PC-3 (cell line): ENCODE measurements around the gene NDE1. TPM values are rescaled to one million over a fixed set of nuclear protein-coding genes. Genes with fewer than 3 reads are reported as not detected.

Experiments used
- ATAC-seq: fragments of 200-7000 bp; cut with Tn5 transposase; 2 replicates; pipeline ENCODE4 v1.9.1; 2020; ENCODE audit warnings: mild to moderate bottlenecking, moderate library complexity
- BruUV-seq: library from RNA; stranded (reverse); fragments of 400-500 nt; replicated peaks from 2 replicates; lab custom pipeline; 2021; lab: Mats Ljungman, UMichigan
- CTCF ChIA-PET: fragments of 300-600 bp; sonication (Branson Sonifier 250); formaldehyde crosslinking; loops from one replicate; lab custom pipeline; 2022; ENCODE audit warnings: antibody characterized with exemption; lab: Charles Lee
- POLR2A ChIA-PET: fragments of 300-600 bp; sonication (Branson Sonifier 250); formaldehyde crosslinking; loops from one replicate; lab custom pipeline; 2022; ENCODE audit warnings: antibody characterized with exemption; ENCODE audit not compliant: unreplicated experiment; lab: Charles Lee
- DNase-seq: peaks from one replicate; pipeline ENCODE4 v3.0.0-alpha.2; 2015
- H2AFZ ChIP-seq: fragments of 300-600 bp; sonication (generic); 2 replicates; pipeline ENCODE4 v1.6.0; 2016; ENCODE audit warnings: antibody characterized with exemption, low read length
- H3F3A ChIP-seq: fragments of 300-600 bp; sonication (generic); one replicate; pipeline ENCODE4 v1.6.0; 2017; ENCODE audit warnings: antibody characterized with exemption, low read length, control low read depth, mild to moderate bottlenecking; ENCODE audit not compliant: unreplicated experiment
- H3K27ac ChIP-seq: fragments of 300-600 bp; sonication (generic); 2 replicates; pipeline ENCODE4 v1.5.1; 2016; ENCODE audit warnings: mild to moderate bottlenecking, low read length
- H3K27me3 ChIP-seq: fragments of 300-600 bp; sonication (generic); 2 replicates; pipeline ENCODE4 v1.6.1; 2016; ENCODE audit warnings: low read length, mixed read lengths
- H3K36me3 ChIP-seq: fragments of 300-600 bp; sonication (generic); 2 replicates; pipeline ENCODE4 v1.6.1; 2016; ENCODE audit warnings: low read depth, mixed run types, low read length, mixed read lengths
- H3K4me1 ChIP-seq: fragments of 300-600 bp; sonication (generic); 2 replicates; pipeline ENCODE4 v1.5.1; 2016; ENCODE audit warnings: low read length; ENCODE audit not compliant: insufficient read depth
- H3K4me2 ChIP-seq: fragments of 300-600 bp; sonication (generic); 2 replicates; pipeline ENCODE4 v1.6.0; 2016; ENCODE audit warnings: low read length
- H3K4me3 ChIP-seq: fragments of 300-600 bp; sonication (generic); 2 replicates; pipeline ENCODE4 v1.5.1; 2016; ENCODE audit warnings: mild to moderate bottlenecking, low read length, mixed read lengths
- H3K79me2 ChIP-seq: fragments of 300-600 bp; sonication (generic); 2 replicates; pipeline ENCODE4 v1.6.1; 2017; ENCODE audit warnings: low read length, mixed read lengths
- H3K9ac ChIP-seq: fragments of 300-600 bp; sonication (generic); 2 replicates; pipeline ENCODE4 v1.6.0; 2016; ENCODE audit warnings: mild to moderate bottlenecking, low read length
- H3K9me2 ChIP-seq: fragments of 300-600 bp; sonication (generic); replicated peaks from 2 replicates; pipeline ENCODE4 v1.6.1; 2016; ENCODE audit warnings: mixed run types, low read length, mixed read lengths
- H3K9me3 ChIP-seq: fragments of 300-600 bp; sonication (generic); 2 replicates; pipeline ENCODE4 v1.6.1; 2016; ENCODE audit warnings: low read length, mixed read lengths
- H4K20me1 ChIP-seq: fragments of 300-600 bp; sonication (generic); 2 replicates; pipeline ENCODE4 v1.6.1; 2016; ENCODE audit warnings: low read length, mixed read lengths
- CTCF ChIP-seq: fragments of 300-600 bp; sonication (generic); conservative IDR thresholded peaks from 2 replicates; pipeline ENCODE4 v1.5.1; 2017; ENCODE audit warnings: antibody characterized with exemption, low read depth, mild to moderate bottlenecking, low read length
- EZH2 ChIP-seq: fragments of 300-600 bp; sonication (generic); IDR thresholded peaks from one replicate; pipeline ENCODE4 v1.6.1; 2017; ENCODE audit warnings: antibody characterized with exemption, mild to moderate bottlenecking, low read length; ENCODE audit not compliant: unreplicated experiment
- EZH2phosphoT487 ChIP-seq: fragments of 300-600 bp; sonication (generic); IDR thresholded peaks from 2 replicates; pipeline ENCODE4 v1.6.1; 2018; ENCODE audit warnings: mild to moderate bottlenecking, antibody characterized with exemption, low read length, borderline replicate concordance
- intact Hi-C: fragments of 100-400 bp; cut with micrococcal nuclease; formaldehyde crosslinking; loops from 2 replicates; pipeline ENCODE4 v1.9.0; 2023
- total RNA-seq: library from RNA; depleted of rRNA; stranded (reverse); fragments of >200 nt; gene quantifications from 2 replicates; pipeline ENCODE4 v1.2.3, GENCODE V29; 2014

Gene NDE1
- total RNA-seq, 1 experiment from 2014 or later: 24.9 TPM

GRCh38 chr16:15732416-15732815, 82.4 kb downstream of the NDE1 start:
- intact Hi-C loops: no loop called here
- peaks cover 10% of the 10 kb centered on the region for H3K4me1 ChIP-seq
- H2AFZ ChIP-seq: no peak overlapping the region
- no peak for DNase-seq
- no peak overlapping the region for H3K27ac ChIP-seq
- no peaks in the 10 kb centered on the region for H3K9me2 ChIP-seq
- no peak overlapping the region for H3K9ac ChIP-seq
- H3K27me3 ChIP-seq: no peaks in the 10 kb centered on the region
- BruUV-seq: no TSS peak
- CTCF ChIA-PET: no interaction called here
- H4K20me1 ChIP-seq: no peaks in the 10 kb centered on the region
- TF ChIP-seq CTCF (no peak), EZH2 (no peak), EZH2phosphoT487 (no peak)
- H3K4me3 ChIP-seq: no peak overlapping the region
- H3F3A ChIP-seq: no peaks in the 10 kb centered on the region
- H3K9me3 ChIP-seq: no peaks in the 10 kb centered on the region
- H3K79me2 ChIP-seq: no peaks in the 10 kb centered on the region
- no peak overlapping the region for H3K4me2 ChIP-seq
- POLR2A ChIA-PET: no interaction called here
- no peak for ATAC-seq
- H3K36me3 ChIP-seq: no peaks in the 10 kb centered on the region

GRCh38 chr16:15735610-15736009, 85.6 kb downstream of the NDE1 start:
- POLR2A ChIA-PET: no interaction called here
- no peaks in the 10 kb centered on the region for H3F3A ChIP-seq
- H3K27ac ChIP-seq: no peak overlapping the region
- H3K9me2 ChIP-seq: no peaks in the 10 kb centered on the region
- H2AFZ ChIP-seq: no peak overlapping the region
- TF ChIP-seq EZH2 (no peak), EZH2phosphoT487 (no peak), CTCF (no peak)
- CTCF ChIA-PET: no interaction called here
- H3K4me3 ChIP-seq: no peak overlapping the region
- H3K9me3 ChIP-seq: no peaks in the 10 kb centered on the region
- DNase-seq (no peak), ATAC-seq (no peak)
- H4K20me1 ChIP-seq: no peaks in the 10 kb centered on the region
- H3K9ac ChIP-seq: no peak overlapping the region
- intact Hi-C loops: no loop called here
- no peaks in the 10 kb centered on the region for H3K36me3 ChIP-seq
- H3K79me2 ChIP-seq: no peaks in the 10 kb centered on the region
- no peaks in the 10 kb centered on the region for H3K27me3 ChIP-seq
- peaks cover 10% of the 10 kb centered on the region for H3K4me1 ChIP-seq
- H3K4me2 ChIP-seq: no peak overlapping the region
- BruUV-seq: no TSS peak

- Histone ChIP-seq H3K9ac (no peak overlapping the region), H3F3A (no peaks in the 10 kb centered on the region), H3K4me1 (peaks cover 10% of the 10 kb centered on the region), H3K27me3 (no peaks in the 10 kb centered on the region), H3K9me3 (no peaks in the 10 kb centered on the region), H4K20me1 (no peaks in the 10 kb centered on the region), H3K79me2 (no peaks in the 10 kb centered on the region), H2AFZ (no peak overlapping the region), H3K36me3 (no peaks in the 10 kb centered on the region), H3K4me3 (no peak overlapping the region), H3K4me2 (no peak overlapping the region), H3K9me2 (no peaks in the 10 kb centered on the region), H3K27ac (no peak overlapping the region)
- BruUV-seq: no TSS peak
- TF ChIP-seq CTCF (no peak), EZH2phosphoT487 (no peak), EZH2 (no peak)
- intact Hi-C loops: no loop called here
- ATAC-seq (no peak), DNase-seq (no peak)
- CTCF ChIA-PET: no interaction called here
- POLR2A ChIA-PET: no interaction called here
Measured at GRCh38 chr16:15736529-15736928, 86.5 kb downstream of the NDE1 start.
